Right lung (tissue), 10 donors: ENCODE data around the gene RASA1. TPM values are rescaled to one million over a fixed set of nuclear protein-coding genes. Genes with fewer than 3 reads are reported as not detected.
"Not testable (repeated sequence)": the region's sequence is repeated elsewhere in the genome, so short reads cannot be mapped to it uniquely, and the experiment has no call there.

ENCODE experiments used
- DNase-seq, 2 donors: peaks; one replicate each; pipeline ENCODE4 v3.0.0-alpha.2; 2013
- long read RNA-seq, 8 donors: transcript quantifications; one replicate each; lab custom pipeline, GENCODE V29; 2026
- polyA plus RNA-seq, 5 donors: library from polyadenylated mRNA; unstranded; fragments of 120-200 nt; gene quantifications; one replicate each; pipeline versions ENCODE4 v1.2.1 to v1.2.3, GENCODE V29; 2013; ENCODE audit warnings: inconsistent platforms in 1 of 5, low replicate concordance in 1 of 5; ENCODE audit not compliant: insufficient read length in 5 of 5, insufficient read depth in 1 of 5

RASA1 gene
- 10 to 100 TPM; 39.6 to 66.0 (median 57.2) TPM for polyA plus RNA-seq
- long read RNA-seq, donor 1, transcript RASA1-201 (25 exons, 3,752 nt) = major isoform, 10 of 81 reads
- long read RNA-seq, donor 1, partial matches to known transcripts = 25 of 81 reads
- long read RNA-seq, donor 1, other reads (novel, unspliced or antisense) = 46 of 81 reads
- long read RNA-seq, donor 2, partial matches to known transcripts = 5 of 20 reads
- long read RNA-seq, donor 2, other reads (novel, unspliced or antisense) = 12 of 20 reads
- long read RNA-seq, donor 3, partial matches to known transcripts = 44 of 81 reads
- long read RNA-seq, donor 3, other reads (novel, unspliced or antisense) = 37 of 81 reads
- long read RNA-seq, donor 4, partial matches to known transcripts = 7 of 26 reads
- long read RNA-seq, donor 4, other reads (novel, unspliced or antisense) = 18 of 26 reads
- long read RNA-seq, donor 5, partial matches to known transcripts = 52 of 81 reads
- long read RNA-seq, donor 5, other reads (novel, unspliced or antisense) = 26 of 81 reads
- long read RNA-seq, donor 6, transcript RASA1-201 (25 exons, 3,752 nt) = major isoform, 9 of 56 reads
- long read RNA-seq, donor 6, partial matches to known transcripts = 19 of 56 reads
- long read RNA-seq, donor 6, other reads (novel, unspliced or antisense) = 28 of 56 reads
- long read RNA-seq, donor 7, transcript RASA1-201 (25 exons, 3,752 nt) = major isoform, 5 of 38 reads
- long read RNA-seq, donor 7, partial matches to known transcripts = 33 of 38 reads
- long read RNA-seq, donor 7, other reads (novel, unspliced or antisense) = 0 of 38 reads
- long read RNA-seq, donor 8, partial matches to known transcripts = 0 of 1 reads
- long read RNA-seq, donor 8, other reads (novel, unspliced or antisense) = 0 of 1 reads

DNA sequence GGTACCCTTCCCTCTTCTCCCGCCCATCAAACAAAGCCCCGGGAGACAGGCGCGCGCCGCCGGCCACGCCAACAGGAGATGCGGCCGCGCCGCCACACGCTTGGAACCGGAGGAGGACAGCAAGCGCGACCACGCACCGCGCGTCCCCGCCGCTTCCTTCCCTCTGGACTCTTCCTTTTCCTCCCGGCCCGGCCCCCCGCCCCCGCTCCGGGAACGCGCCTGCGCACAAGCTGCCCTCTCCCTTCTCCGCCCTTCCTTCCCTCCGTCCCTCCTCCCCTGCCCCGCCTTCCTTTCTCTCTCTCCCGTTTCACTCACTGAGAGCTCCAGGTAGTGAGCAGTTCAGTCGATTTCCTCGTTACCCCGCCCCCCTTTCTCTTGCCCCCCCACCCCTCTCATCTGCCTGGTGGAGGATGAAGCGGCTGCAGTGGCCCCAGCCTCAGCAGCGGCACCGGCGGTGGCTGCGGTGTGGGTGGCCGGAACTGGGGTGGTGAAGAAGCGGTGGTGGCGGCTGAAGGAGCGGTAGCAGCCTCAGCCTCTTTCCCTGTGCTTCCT, at the start of gene RASA1:
Gene RASA1 (plus strand): TSS at position 310 of the 552 bp plus-strand sequence. CDS start 569 bp downstream, outside the sequence.
- DNase-seq = peak; percentile 94 to 95

DNA sequence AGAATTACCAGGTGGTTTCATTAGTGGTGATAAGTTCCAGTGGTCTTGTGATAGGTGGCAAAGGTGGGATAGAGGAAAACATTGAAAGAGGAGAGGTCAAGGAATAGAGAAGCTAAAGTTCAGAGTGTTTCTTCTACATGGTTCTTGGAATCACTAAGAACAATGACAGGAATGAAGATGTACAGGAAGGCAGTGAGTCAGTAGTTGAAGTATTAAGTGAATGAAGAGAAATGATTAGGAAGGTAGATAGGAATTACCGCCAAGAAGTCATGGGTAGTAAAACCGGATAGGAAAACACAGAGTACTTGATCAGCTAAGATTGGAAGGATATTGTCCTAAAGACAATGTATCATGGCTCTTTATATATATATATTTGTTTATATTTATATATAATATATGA, 37.9 kb upstream of the RASA1 start:
- no peak for DNase-seq

DNA sequence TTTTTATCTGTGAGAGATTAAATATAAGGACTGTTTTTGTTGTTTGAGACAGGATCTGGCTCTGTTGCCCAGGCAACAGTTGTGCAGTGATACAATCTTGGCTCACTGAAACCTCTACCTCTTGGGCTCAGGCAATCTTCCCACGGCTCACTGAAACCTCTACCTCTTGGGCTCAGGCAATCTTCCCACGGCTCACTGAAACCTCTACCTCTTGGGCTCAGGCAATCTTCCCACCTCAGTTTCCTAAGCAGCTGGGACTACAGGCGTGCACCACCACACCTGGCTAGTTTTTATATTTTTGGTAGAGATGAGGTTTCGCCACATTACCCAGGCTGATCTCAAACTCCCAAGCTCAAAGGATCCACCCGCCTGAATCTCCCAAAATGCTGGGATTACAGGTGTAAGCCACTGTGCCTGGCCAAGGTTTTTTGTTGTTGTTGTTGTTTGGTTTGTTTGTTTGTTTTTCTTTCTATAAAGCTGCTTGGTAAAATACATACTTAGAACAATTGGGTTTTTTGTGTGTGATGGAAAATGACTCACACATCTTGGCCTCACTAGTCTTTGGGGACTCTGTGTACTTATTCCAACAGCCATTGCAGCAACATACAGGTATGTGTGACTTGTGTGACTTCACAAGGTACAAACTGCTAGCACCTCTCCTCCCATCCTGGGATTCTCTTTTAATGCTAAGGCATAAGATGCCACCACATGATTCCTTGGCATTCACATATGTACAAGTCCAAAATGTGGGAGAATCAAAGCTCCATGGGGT, 36.5 kb upstream of the RASA1 start:
- no peak for DNase-seq

DNA sequence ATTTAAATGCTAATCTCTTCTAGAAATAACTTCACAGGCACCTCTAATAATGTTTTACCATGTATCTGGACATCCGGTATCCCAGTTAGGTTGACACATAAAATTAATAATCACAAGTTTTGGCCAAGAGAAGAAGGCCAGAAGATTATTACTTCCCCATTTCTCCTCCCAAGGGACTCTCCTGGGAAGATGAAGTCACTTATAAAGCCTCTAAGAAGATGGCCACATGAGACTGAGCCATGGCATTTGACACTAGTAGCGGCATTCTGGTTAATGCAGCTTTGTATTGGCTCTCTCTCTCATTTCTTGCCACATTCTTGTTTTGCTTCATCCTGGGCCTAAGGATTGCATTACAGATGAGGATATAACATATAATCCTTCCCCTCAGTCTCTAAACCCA, 34.5 kb upstream of the RASA1 start:
- no peak for DNase-seq

DNA sequence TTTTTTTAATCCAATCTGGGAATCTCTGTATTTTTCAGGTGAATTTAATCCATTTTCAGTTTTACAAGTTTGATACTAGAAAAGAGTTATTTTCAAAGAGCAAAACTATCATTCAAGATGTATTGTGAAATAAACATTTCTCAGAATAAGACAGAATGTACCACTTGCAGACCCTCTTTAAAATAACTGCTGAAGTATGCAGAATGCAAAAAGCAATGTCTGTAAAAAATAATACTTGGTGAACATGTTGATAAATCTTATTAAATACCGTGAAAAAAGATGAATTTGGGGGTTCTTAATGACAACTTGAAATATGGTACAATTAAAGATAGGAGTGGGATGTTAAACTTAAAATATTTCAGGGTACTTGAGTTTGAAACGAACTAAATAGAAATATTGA, 26.1 kb upstream of the RASA1 start:
- no peak for DNase-seq

DNA sequence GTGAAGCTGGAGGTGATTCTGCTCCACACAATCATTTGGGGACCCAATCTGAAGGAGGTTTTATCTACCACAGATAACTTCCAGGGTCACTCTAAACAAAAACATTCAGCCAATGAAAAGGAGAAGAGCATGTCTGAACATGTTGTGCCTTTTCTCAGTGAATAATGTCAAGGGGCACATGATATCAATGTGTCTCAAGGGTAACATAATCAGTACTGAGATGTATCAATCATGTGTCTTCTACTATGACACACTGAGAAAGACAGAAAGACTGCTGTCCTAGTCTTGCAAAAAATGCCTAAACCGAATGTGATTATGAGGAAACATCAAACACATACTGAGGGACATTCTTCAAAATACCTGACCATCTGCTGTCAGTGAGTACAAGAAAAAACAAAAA, 25.4 kb upstream of the RASA1 start:
- DNase-seq = no peak

DNA sequence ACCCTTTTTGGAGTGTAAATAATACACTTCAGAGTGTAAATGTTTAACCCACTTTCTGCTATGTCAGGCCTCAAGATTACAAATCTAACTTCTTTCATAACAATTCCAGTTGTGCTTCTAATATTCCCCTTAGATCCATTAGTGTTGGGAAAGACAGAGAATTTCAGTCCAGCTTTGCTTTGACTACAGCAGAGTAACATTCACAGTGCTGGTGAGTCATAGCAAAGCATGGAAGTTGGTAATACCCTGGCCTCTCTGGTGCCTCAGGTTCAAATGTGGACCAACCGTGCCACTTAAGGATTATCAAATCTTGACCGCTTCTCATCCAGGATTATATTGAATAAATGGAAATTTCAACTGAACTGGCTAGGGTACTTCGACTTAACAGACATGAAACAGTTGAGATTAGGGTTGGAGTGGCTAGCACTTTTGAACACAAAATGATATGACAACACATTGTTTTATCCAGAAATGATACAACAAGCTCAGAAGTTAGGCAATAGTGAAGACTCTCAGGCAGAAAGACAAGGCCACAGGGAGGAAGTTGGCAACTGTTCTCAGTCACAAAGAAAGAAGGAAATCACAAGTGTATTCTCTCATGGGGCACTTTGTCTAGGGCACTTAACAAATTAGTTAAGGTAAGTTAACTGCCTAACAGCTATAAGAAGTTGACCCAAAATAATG, 24.4 kb upstream of the RASA1 start:
- no peak for DNase-seq

DNA sequence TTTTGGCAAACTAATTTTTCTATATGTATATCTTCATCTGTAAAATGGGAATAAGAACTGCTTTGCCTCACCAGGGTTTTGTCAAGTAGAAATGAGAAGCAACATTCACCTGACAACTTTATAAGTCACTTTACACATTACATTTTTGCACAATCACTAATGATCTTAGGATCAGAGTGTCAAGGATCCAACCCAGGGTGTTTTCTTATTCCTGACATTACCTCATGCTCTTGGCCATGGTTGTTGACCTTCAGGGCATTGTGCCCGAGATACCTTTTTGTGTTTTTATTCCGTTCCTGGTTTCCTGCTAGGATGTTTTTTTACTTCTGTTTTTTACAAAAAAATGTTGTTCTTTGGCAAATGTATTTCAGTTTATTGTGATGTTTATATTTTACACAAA, 22.2 kb upstream of the RASA1 start:
- DNase-seq = no peak

DNA sequence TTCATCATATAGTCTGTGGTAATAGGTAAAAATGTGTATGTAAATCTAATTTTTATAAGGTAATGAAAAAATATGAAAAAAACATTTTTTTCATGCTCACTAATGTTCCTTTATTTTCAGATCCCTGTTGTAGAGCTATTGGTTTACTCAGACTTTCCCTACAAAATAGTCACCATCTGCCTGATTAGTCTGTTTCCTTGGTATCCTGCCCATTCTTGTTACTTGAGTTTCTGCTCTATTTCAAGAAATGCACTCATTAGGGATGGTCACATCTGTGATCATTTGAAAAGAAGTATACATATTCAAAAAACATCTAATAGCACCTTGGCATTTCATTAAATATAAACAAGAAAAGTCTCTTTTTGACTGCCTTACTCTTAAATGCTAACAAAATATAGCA, 21.6 kb upstream of the RASA1 start:
- DNase-seq = no peak

DNA sequence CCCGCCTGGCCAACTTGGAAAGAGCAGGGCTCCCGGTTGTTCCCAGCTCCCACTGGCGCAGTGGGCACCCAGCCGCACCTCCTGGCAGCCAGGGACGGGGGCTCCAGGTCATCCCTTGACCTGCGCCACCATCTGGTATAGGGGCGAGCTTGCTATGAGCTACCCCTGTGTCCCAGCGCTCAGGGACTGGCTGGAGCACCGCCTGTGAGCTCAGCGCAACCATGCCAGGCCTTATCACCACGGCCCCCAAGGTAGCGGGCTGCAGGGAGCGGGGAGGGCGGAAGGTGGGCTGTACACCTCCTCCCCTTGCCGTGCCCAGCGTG, 15.4 kb upstream of the RASA1 start:
- DNase-seq = no peak

DNA sequence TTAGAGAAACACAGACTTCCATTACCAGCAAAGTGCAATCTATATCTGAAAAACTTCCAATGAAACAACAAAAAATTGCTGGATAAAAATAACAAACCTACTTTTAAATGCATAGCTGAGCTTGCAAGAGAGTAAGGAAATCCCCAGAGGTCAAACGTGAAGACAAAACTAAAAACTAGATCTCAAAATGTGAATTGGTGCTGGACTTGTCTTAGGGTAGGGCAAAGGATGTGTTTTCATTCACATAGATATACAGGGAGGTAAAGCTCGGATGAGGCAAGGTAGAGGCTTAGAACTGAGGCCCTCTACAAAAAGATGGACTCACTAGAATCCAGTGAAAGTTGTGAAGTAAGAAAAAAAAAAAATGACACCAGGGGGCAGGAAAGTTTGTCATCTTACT, 13.6 kb upstream of the RASA1 start:
- DNase-seq = no peak

DNA sequence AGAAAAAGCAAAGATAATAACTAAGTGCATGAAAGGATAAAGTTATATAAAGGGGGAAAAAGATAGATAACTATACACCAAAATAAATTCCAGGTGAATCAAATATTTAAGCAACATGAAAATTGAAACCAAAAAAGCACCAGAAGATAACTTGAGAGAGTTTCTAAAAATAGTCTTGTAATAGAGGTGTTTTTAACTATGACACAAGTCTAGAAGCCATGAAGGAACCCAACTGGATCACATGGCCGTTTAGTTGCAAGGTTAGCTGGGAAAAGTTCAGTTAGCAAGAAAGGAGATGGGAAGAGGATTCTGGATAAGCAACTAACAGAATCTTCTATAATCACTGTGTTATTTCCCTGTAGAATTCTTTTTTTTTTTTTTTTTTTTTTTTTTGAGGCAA, 9.2 kb upstream of the RASA1 start:
- DNase-seq = no peak

DNA sequence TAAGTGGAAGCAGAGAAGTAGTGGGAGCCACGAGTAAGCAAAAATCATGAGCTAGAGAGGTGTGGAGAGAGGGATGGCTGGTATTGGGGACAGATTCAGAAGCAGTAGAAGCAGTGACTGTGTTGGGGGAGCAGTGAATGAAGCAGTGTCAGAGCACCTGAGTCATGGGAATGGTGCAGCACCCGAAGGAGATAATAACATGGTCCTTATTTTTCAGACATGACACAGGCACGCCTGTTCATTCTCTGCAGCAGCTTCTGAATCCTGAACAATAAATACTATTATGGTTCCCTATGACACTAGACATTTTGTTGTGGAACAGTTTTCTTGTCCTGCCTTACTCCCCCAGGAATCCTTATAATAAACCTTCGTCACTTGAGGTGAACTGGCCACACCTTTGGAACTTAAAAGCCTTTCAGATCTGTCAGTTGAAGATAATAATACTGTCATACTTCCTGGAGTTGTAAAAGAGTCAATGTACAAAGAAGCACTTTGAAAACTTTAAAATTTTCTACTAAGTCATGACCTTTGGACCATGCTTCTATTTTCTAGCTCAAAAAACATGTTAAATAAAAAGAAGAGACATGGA, 7.0 kb upstream of the RASA1 start:
- DNase-seq = no peak

DNA sequence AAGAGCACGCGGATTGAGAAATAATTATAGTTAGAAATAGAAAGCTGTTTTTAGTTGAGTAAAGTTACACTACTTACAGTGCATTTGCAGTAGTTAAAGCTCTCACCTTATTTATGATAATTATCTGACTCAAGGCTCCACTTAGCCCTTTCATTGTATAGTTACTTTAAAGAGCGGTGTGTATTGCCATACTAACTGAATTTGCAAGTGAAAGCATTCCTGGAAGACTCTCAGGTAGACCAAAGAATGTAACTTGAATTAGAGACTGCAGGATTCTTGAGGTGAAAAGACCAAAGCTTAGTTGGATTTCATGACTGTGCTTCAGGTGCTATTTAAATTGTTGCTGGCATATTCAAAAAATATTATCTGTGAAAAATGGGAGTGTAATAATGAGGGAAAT, 4.2 kb upstream of the RASA1 start:
- no peak for DNase-seq

DNA sequence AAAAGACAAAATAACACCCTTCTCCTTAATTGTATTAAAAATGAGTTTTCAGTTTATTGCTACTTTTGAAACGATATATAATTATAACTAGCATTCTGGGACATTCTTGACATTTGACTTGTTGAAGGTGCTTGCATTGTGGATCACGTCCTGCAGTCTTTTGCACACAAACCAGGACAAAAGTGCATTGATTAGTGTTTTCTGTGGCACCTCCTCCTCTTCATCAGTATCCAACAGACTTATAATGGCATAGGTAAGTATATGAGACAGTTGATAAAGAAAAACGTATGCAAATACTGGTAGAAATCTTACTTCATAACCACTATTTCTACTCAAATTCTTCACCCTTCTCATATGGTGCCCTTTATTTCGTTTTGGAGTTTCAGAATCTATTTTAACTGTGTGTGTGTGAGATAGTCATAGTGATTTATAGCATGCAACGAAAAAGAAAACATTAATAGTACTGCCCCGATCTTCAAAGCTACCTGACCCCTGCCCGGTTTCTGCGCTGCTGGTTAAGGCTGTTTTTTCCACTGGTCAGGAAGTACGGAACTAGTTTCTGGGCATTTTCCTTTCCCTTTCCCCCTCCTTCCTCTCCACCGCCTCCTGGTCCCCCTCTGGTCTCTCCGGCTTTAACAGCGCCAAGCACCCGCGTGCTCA, 639 bp upstream of the RASA1 start:
- no peak for DNase-seq

DNA sequence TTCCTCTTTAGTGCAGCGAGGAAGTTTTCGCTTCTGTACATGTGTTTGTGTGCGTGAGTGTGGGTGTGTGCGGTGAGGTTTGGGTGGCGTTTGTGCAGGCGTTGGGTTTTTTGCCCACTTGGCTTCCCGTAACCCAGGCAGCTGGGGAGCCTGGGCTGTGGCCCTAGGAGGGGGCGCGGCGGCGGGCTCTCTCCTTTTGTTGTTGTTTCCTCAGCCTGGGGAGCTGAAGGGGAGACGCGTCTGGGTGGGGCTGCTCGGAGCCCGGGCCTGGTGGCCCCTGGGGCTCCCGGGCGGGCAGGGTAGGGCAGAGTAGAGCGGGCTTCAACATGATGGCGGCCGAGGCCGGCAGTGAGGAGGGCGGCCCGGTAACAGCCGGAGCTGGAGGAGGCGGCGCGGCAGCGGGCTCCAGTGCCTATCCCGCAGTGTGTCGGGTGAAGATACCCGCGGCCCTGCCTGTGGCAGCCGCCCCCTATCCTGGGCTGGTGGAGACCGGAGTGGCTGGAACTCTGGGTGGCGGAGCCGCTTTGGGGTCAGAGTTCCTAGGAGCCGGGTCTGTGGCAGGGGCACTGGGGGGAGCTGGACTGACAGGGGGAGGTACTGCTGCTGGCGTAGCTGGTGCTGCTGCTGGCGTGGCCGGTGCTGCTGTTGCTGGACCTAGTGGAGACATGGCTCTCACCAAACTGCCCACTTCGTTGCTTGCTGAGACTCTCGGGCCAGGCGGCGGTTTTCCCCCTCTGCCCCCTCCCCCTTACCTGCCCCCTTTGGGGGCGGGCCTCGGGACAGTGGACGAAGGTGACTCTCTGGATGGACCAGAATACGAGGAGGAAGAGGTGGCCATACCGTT, 665 bp downstream of the RASA1 start:
- peak; percentile 76 to 79 for DNase-seq

DNA sequence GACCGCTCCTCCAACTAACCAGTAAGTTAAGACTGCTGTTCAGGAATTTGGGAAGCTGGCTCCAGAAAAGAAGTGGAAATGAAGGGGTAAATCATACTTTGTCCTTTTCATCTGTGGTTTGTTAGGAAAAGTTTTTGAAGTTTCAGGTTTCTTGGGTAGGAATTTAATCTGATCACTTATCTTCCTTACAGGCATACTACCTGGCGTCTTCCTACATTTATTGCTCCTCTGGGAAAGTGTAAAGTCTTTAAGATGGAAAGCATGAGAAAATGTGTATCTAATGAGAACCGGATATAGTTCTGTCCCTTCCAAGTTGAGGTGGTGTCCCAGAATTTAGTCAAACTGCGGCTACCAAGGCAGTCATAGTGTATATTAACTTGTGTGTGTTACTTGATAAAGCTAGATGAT, 1.3 kb downstream of the RASA1 start:
- DNase-seq = peak in 1 of 2 donors; percentile 5

DNA sequence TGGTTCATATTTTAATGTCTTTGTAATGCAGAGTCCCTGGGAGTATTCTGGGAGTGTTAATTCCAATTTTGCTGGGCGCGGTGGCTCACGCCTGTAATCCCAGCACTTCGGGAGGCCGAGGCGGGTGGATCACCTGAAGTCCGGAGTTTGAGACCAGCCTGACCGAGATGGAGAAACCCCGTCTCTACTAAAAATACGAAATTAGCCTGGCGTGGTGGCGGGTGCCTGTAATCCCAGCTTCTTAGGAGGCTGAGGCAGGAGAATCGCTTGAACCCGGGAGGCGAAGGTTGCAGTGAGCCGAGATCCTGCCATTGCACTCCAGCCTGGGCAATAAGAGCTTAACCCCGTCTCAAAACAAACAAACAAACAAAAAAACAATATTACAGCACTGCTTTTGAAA, 3.2 kb downstream of the RASA1 start:
- not testable (repeated sequence) for DNase-seq

DNA sequence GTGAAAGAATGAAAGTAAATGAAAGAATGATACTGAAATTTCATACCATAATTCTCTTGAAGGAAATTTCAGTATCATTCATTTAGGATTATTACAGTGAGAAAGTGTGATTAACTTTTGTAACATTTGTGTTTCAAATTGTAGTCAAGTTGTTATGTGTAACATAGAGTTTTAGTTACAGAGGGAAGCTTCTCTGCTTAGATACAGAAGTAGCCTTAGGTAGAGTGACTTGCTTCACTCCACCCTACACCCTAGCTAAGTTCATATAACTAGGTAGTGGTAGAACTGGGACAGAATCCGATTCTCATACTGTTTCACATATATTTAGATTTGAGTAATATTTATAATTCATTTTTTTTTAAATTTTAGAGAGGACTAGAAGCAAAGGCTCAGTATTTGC, 9.0 kb downstream of the RASA1 start:
- DNase-seq = no peak
